LNCaP clone FGC (cell line): Measurements from ENCODE around the gene MAML3.

ENCODE experiments used
- DNase-seq: peaks from one replicate; pipeline ENCODE4 v3.0.0-alpha.2; 2011; ENCODE audit warnings: low read depth
- H3K4me3 ChIP-seq: 2 replicates; pipeline ENCODE4 v1.5.1; 2011; ENCODE audit warnings: mild to moderate bottlenecking, low read depth, low read length, control low read depth
- CTCF ChIP-seq: IDR thresholded peaks from 2 replicates; pipeline ENCODE4 v1.5.1; 2012; ENCODE audit warnings: mild to moderate bottlenecking; ENCODE audit not compliant: control insufficient read depth, insufficient read depth; ENCODE audit errors: extremely low read depth

The MAML3 gene

GRCh38 chr4:139942241-139942640 lies 211.7 kb downstream of the MAML3 start:
- TF ChIP-seq CTCF = no peak

GRCh38 chr4:139940600-139940999 lies 213.4 kb downstream of the MAML3 start:
- no peak for DNase-seq
- TF ChIP-seq CTCF = no peak
- no peak overlapping the region for H3K4me3 ChIP-seq

More at GRCh38 chr4:139942241-139942640, 211.7 kb downstream of the MAML3 start:
- no peak overlapping the region for H3K4me3 ChIP-seq
- DNase-seq = no peak

GRCh38 chr4:139938414-139938813 lies 215.6 kb downstream of the MAML3 start:
- no peak for DNase-seq
- H3K4me3 ChIP-seq = no peak overlapping the region
- TF ChIP-seq CTCF = no peak

GRCh38 chr4:139935911-139936310 lies 218.1 kb downstream of the MAML3 start:
- no peak overlapping the region for H3K4me3 ChIP-seq
- TF ChIP-seq CTCF = no peak
- DNase-seq = no peak

- TF ChIP-seq CTCF = no peak
Measured at GRCh38 chr4:139934708-139935195, 219.2 kb downstream of the MAML3 start.

GRCh38 chr4:139934057-139934707 lies 219.8 kb downstream of the MAML3 start:
- DNase-seq = no peak
- TF ChIP-seq CTCF = no peak
- no peak overlapping the region for H3K4me3 ChIP-seq

More at GRCh38 chr4:139934708-139935195, 219.2 kb downstream of the MAML3 start:
- H3K4me3 ChIP-seq = no peak overlapping the region
- DNase-seq = no peak

GRCh38 chr4:139933541-139933940 lies 220.4 kb downstream of the MAML3 start:
- TF ChIP-seq CTCF = no peak
- DNase-seq = no peak
- no peak overlapping the region for H3K4me3 ChIP-seq
